HCT116 (cell line): Measurements from ENCODE around the gene ZC3H13.

ENCODE experiments used
- CBX3 ChIP-seq: IDR thresholded peaks from 2 replicates; pipeline ENCODE4 v1.6.1; 2012; ENCODE audit warnings: low read depth
- EGR1 ChIP-seq: IDR thresholded peaks from 2 replicates; pipeline ENCODE4 v1.6.1; 2012; ENCODE audit warnings: low read depth
- EZH2 ChIP-seq: fragments of 200-600 bp; sonication (generic); IDR thresholded peaks from 2 replicates; pipeline ENCODE4 v1.6.1; 2017; ENCODE audit warnings: antibody characterized with exemption, mixed run types
- EZH2phosphoT487 ChIP-seq: fragments of 200-600 bp; IDR thresholded peaks from 2 replicates; pipeline ENCODE4 v1.6.1; 2018; ENCODE audit warnings: antibody characterized with exemption, borderline replicate concordance
- POLR2A ChIP-seq: IDR thresholded peaks from 2 replicates; pipeline ENCODE4 v1.7.0; 2011; ENCODE audit warnings: borderline replicate concordance; ENCODE audit not compliant: insufficient read depth, insufficient read length; ENCODE audit errors: extremely low read depth
- POLR2AphosphoS5 ChIP-seq: IDR thresholded peaks from 2 replicates; pipeline ENCODE4 v1.6.1; 2011; ENCODE audit warnings: mild to moderate bottlenecking, low read depth, low read length, moderate library complexity
- SIN3A ChIP-seq: IDR thresholded peaks from 2 replicates; pipeline ENCODE4 v1.6.1; 2012; ENCODE audit warnings: low read depth
- YY1 ChIP-seq: IDR thresholded peaks from 2 replicates; pipeline ENCODE4 v1.6.1; 2011; ENCODE audit warnings: low read length, low read depth, moderate library complexity, mild to moderate bottlenecking; ENCODE audit not compliant: insufficient replicate concordance; ENCODE audit errors: extremely low read depth
- ZFX ChIP-seq: fragments of 450-650 bp; IDR thresholded peaks from 2 replicates; pipeline ENCODE4 v1.6.1; 2017
- ZNF274 ChIP-seq: fragments of 200-500 bp; sonication (Bioruptor generic); IDR thresholded peaks from 2 replicates; pipeline ENCODE4 v1.6.1; 2014; ENCODE audit warnings: mild to moderate bottlenecking, low read depth, low read length, inconsistent platforms
- TF ChIP-seq, protein P1 (sequence below), 3 experiments: fragments of 200-600 bp in 1 of 3; sonication (generic) in 1 of 3; IDR thresholded peaks in 2 of 3; conservative IDR thresholded peaks in 1 of 3; 2 replicates each; pipeline ENCODE4 v1.5.1; 2012 to 2017; ENCODE audit warnings: low read depth in 2 of 3, low read length in 2 of 3, antibody characterized with exemption in 1 of 3, borderline replicate concordance in 1 of 3, control low read depth in 1 of 3, mild to moderate bottlenecking in 1 of 3, mixed read lengths in 1 of 3, mixed run types in 1 of 3, moderate library complexity in 1 of 3; ENCODE audit not compliant: insufficient read depth in 1 of 3
- TF ChIP-seq, protein P2 (sequence below): IDR thresholded peaks from 2 replicates; pipeline ENCODE4 v1.6.1; 2012

DNA sequence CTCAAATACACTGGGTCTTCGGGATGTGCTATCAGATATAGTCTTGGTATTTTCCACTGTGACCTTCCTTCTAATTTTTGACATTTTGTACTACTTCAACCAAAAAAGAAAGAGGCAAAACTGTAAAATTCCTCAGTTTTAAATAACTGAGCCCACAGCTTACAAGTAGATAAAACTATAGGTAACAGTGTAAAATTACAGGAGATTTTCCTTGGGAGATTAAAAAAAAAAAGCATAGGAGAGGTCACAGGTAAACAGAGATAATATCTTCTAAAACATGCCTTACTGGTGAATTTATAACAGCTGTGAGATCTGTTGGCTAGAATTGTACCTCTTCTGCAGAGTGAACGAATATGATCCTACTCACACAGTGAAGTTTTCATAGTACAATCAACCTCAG, 7.1 kb downstream of the ZC3H13 start:
- TF ChIP-seq POLR2A (no peak), EZH2 (no peak), YY1 (no peak), POLR2AphosphoS5 (no peak), SIN3A (no peak), ZNF274 (no peak), EZH2phosphoT487 (no peak), EGR1 (no peak), ZFX (no peak), CBX3 (no peak)
- TF ChIP-seq, protein P1, sequence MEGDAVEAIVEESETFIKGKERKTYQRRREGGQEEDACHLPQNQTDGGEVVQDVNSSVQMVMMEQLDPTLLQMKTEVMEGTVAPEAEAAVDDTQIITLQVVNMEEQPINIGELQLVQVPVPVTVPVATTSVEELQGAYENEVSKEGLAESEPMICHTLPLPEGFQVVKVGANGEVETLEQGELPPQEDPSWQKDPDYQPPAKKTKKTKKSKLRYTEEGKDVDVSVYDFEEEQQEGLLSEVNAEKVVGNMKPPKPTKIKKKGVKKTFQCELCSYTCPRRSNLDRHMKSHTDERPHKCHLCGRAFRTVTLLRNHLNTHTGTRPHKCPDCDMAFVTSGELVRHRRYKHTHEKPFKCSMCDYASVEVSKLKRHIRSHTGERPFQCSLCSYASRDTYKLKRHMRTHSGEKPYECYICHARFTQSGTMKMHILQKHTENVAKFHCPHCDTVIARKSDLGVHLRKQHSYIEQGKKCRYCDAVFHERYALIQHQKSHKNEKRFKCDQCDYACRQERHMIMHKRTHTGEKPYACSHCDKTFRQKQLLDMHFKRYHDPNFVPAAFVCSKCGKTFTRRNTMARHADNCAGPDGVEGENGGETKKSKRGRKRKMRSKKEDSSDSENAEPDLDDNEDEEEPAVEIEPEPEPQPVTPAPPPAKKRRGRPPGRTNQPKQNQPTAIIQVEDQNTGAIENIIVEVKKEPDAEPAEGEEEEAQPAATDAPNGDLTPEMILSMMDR (IDR thresholded peaks at IDR 0.05 in 2 of 3, conservative IDR thresholded peaks at IDR 0.05 in 1 of 3; ENCODE audit: borderline replicate concordance in 1 of 3, insufficient read depth in 1 of 3, low read depth in 2 of 3, low read length in 2 of 3): no peak
- TF ChIP-seq, protein P2, sequence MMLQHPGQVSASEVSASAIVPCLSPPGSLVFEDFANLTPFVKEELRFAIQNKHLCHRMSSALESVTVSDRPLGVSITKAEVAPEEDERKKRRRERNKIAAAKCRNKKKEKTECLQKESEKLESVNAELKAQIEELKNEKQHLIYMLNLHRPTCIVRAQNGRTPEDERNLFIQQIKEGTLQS: no peak
